Activated effector memory CD4-positive, alpha-beta T cell treated with Interleukin-2 at 50 U/mL for 16 hours (primary cell): ENCODE data around the gene ZNF217.
A peak's percentile ranks its signal among the peaks of the same experiment; 100 is the strongest.
"Not testable (repeated sequence)": the region's sequence is repeated elsewhere in the genome, so short reads cannot be mapped to it uniquely, and the experiment has no call there.

Source experiments
- DNase-seq: peaks from one replicate; pipeline ENCODE4 v3.0.0-alpha.2; 2020

Gene ZNF217

GRCh38 chr20:53593466-53594007 lies at the start of gene ZNF217:
TSS of gene ZNF217 (minus strand) at chr20:53593839. CDS start at chr20:53582826, 11,013 bp downstream.
- DNase-seq = peak; percentile 65

DNA sequence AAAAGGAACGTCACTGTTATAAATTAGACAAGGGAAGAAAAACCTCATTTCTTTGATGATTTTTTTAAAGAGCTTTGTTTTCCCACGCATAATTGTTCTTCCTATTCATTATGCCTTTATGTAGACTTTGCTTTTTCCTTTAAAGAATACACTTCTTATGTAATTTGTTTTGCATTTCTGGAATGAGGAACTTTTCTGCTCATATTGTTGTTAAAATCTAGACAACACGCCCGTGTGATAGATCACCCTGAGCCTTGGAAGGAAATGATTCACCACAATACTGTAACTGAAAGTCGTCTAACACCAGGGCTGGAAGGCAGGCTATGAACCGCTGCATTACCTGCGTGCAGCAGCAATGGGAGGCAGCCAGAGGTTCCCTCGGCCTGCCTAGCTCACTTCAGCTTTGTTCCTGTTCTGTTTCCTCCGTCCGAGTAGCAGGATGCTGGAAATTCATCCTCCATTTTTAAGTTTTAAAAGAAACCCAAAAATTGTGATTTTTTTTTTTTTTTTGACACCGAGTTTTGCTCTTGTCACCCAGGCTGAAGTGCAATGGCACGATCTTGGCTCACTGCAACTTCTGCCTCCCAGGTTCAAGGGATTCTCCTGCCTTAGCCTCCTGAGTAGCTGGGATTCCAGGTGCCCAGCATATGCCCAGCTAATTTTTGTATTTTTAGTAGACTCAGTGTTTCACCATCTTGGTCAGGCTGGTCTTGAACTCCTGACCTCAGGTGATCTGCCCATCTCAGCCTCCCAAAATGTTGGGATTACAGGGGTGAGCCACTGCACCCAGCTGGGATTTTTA lies 49.6 kb upstream of the ZNF217 start:
- peak; percentile 54 for DNase-seq

GRCh38 chr20:53642196-53643030 lies 48.8 kb upstream of the ZNF217 start:
- DNase-seq = no peak

DNA sequence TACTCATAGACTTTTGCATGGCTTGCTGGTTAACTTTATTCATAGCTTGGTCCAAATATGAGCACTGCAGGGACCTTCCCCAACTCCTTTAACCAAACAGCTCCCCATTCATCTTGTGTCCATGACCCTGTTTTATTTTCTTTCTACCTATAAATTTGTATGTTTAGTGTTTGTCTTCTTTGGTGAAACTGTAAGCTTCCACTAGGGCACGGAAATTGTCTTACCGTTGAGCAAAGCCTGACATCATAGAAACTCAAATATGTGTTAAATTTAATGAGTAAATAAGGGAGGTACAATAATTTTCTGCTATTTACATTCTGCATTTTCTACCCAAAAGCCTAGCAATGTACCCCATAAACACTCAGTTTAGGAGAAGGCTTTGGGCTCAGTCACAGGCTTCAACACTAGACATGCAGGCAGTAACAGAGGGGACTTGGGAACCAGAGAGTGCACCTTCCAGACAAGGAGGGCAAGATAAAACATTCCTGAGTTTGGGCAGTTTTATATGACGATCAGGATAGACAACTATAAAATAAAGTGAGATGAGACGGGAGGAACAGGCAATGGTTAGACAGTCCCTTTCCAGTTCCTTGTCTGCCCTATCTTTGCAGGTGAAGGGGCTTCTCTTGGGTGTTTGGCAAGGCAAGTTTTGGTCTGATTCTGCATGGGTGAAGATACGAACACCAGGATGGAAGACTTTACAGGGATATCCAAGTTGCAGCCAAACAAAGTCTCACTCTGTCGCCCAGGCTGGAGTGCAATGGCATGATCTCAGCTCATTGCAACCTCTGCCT lies 46.2 kb upstream of the ZNF217 start:
- no peak for DNase-seq

- no peak for DNase-seq
Observed at GRCh38 chr20:53639128-53639527, 45.5 kb upstream of the ZNF217 start.

DNA sequence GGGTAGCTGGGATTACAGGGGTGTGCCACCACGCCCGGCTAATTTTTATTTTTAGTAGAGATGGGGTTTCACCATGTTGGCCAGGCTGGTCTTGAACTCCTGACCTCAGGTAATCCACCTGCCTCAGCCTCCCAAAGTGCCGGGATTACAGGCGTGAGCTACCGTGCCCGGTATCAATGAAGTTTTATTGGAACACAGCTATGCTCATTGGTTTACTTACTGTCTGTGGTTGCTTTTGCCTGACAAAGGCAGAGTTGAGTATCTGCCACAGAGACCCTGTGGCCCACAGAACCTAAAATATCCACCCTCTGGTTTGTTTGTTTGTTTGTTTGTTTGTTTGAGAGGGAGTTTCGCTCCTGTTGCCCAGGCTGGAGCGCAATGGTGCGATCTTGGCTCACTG lies 43.7 kb upstream of the ZNF217 start:
- DNase-seq = not testable (repeated sequence)

DNA sequence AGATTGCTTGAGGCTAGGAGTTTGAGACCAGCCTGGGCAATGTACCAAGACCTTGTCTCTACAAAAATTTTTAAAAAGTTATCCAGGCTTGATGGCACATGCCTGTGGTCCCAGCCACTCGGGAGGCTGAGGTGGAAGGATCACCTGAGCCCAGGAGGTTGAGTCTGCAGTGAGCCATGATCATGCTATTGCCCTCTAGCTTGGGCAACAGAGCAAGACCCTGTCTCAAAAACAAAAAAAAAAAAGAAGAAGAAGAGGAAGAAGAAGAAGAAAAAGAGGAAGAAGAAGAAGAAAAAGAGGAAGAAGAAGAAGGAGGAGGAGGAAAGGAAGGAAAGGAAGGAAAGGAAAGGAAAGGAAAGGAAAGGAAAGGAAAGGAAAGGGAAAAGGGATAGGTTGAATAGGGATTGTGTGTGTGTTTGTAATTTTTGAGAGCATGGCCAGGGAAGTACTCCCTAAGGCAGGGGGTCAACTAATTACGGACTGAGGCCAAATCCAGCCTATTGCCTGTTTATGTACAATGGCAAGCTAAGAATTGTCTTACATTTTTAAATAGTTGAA lies 43.0 kb upstream of the ZNF217 start:
- DNase-seq = no peak

GRCh38 chr20:53635221-53635620 lies 41.6 kb upstream of the ZNF217 start:
- no peak for DNase-seq

DNA sequence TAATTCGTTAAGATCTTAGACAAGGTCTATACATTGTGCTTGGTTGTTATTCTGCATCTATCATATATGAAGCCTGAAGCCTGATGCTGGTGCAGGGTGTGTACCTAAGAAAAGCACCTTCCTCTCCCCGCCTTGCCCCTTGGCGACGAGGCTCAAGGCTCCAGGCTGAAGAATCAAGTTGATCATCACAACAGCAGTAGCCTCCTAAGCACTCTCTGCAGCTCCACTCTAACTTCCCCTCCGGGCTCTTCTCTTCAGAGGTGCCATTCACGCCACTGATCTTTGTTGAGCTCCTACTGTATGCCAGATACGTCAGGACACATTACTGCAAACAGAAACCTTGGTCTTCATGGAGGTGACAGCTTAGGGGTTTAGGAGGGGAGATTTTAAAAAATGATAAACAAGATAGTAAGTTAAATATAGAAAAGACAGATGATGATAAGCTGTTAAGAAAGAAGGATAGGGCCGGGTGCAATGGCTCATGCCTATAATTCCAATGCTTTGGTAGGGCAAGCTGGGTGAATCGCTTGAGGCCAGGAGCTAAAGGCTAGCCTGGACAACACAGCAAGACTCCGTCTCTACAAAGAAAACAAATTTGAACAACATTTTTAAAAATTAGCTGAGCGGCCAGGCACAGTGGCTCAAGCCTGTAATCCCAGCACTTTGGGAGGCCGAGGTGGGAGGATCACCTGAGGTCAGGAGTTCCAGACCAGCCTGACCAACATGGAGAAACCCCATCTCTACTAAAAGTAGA lies 38.4 kb upstream of the ZNF217 start:
- DNase-seq = no peak

DNA sequence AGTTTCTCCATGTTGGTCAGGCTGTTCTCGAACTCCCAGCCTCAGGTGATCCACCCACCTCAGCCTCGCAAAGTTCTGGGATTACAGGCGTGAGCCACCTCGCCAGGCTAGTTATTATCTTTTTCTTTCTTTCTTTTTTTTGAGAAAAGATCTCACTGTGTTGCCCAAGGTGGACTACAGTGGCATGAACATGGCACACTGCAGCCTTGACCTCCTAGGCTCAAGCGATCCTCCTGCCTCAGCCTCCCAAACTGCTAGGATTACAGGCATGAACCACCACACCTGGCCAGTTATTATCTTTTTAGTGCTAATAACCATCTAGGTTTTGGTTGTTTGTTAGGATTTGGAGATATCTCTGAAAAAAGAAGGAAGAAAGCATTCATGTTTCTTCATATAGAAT lies 35.8 kb upstream of the ZNF217 start:
- no peak for DNase-seq

DNA sequence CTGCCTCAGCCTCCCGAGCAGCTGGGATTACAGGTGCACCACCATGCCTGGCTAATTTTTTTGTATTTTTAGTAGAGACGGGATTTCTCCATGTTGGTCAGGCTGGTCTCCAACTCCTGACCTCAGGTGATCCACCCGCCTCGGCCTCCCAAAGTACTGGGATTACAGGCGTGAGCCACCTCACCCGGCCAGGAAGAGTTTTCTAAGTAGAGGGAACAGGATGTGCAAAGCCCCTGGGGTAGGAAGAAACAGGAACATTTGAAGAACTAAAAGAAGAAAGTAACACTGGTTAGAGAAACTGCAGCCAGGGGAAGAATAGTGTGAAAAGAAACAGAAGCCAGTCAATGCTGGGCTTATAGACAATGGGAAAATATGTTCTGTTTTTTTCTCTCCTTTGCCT lies 35.1 kb upstream of the ZNF217 start:
- not testable (repeated sequence) for DNase-seq

DNA sequence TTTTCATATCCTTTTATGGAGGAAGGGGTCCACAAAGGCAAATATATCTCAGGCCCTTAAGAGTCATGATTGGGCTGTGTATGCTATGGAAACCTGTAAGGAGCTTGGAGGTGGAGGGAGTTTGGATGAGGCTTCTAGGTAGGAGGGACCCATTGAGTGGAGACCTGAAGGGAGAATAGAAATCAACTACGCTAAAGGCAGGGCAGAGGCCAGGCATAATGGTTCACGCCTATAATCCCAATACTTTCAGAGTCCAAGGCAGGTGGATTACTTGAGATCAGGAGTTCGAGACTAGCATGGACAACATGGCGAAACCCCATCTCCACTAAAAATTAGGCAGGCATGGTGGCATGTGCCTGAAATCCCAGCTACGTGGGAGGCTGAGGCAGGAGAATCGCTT lies 34.4 kb upstream of the ZNF217 start:
- no peak for DNase-seq

GRCh38 chr20:53627001-53627400 lies 33.4 kb upstream of the ZNF217 start:
- not testable (repeated sequence) for DNase-seq

- no peak for DNase-seq
Observed at GRCh38 chr20:53626584-53626983, 32.9 kb upstream of the ZNF217 start.

DNA sequence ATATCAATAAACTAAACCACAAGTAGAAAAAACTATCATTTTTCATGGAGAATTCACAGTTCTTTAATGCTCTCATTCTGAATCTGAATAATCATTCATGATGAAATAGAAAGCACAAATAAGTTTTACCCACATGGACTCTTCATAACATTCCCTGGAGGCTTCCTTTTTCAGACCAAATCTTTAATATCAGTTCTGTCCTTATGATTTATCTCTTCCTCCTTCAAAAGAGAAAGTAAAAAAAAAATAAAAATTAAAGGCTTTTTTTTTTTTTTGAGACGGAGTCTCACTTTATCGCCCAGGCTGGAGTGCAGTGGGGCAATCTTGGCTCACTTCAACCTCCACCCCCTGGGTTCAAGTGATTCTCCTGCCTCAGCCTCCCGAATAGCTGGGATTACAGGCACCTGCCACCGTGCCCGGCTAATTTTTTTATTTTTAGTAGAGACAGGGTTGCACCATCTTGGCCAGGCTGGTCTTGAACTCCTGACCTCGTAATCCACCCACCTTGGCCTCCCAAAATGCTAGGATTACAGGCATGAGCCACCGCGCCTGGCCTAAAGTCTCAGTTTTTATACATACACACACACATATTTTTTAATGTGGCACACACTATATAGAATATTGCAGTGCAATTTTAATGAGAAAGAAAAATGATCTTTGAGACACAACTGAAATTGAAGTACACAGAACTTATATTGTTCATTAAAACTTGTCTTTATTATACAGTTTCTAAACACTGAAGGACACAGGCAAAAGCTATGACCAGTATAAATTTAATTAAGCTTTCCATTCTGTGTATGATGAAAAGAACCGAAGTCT lies 31.9 kb upstream of the ZNF217 start:
- DNase-seq = no peak

GRCh38 chr20:53624927-53625250 lies 31.2 kb upstream of the ZNF217 start:
- DNase-seq = not testable (repeated sequence)

DNA sequence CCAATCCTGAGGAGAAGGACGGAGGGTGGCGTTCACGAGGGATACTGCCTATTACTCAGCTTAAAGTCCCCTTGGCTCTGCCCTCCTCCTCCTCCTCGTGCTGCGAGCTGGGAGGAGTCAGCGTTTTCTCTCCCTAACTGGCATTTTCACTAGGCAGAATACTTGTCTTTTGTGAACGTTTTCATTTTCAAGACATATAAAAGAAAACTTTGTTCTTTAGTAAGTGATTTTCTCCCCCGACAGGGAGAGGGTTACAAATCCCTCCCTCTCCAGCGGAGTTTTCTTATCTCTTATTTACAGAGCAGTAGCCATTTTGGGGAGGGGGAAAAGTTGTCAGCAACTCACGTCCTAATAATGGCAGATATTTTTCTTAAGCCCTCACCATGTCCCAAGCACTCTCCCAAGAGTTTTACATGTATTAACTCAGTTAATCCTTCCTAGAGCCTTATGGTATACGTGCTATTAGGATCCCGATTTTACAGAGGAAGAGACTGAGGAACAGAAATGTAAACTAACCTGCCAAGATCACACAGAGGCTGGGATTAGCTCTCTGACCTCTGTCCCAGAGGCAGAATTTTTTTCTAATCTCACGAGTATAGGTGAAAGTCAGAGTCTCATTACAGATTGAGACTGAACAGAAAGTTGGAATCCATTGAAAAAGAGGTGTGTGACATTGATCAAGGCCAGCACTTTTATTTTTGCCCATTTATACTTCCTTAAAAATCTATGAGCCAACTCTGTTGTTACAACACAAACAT lies 30.0 kb upstream of the ZNF217 start:
- DNase-seq = no peak

DNA sequence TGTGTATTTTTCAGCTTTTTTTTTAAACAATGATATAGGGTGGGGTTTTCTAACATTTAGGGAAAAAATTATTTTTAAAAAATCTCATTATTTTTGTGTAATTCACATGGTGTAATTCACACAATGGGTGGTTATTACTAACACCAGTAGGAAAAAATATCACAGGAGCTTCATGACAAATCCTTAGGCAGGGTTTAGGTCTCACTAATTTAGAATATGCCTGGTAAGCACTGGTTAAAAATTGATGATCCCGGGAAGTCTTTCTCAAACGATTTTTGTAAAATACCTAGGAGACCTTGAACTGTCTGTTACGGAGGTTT lies 29.5 kb upstream of the ZNF217 start:
- no peak for DNase-seq

- no peak for DNase-seq
Observed at GRCh38 chr20:53622247-53623133, 28.9 kb upstream of the ZNF217 start.
